Endothelial cell of umbilical vein (primary cell): ENCODE data around the gene ANGPTL2. TPM values are rescaled to one million over a fixed set of nuclear protein-coding genes. Genes with fewer than 3 reads are reported as not detected.

Experiments used
- BruUV-seq: library from RNA; stranded (reverse); fragments of 400-500 nt; replicated peaks from 2 replicates; lab custom pipeline; 2021; lab: Mats Ljungman, UMichigan
- CTCF ChIA-PET: fragments of 300-600, 350-600 bp; sonication (Branson Sonifier 250); formaldehyde crosslinking; loops from one replicate; lab custom pipeline; 2021; ENCODE audit warnings: antibody characterized with exemption, inconsistent platforms; lab: Charles Lee
- POLR2A ChIA-PET: fragments of 300-600, 350-600 bp; sonication (Branson Sonifier 250); formaldehyde crosslinking; loops from one replicate; lab custom pipeline; 2021; ENCODE audit warnings: antibody characterized with exemption, inconsistent platforms; lab: Charles Lee
- DNase-seq: peaks from one replicate; pipeline ENCODE4 v3.0.0-alpha.2; 2011; ENCODE audit warnings: low read depth, low spot score
- FAIRE-seq: peaks from 2 replicates; lab custom pipeline; 2011; peaks lifted over from hg19 to GRCh38; lab: Jason Lieb, UNC
- H2AFZ ChIP-seq: 2 replicates; pipeline ENCODE4 v1.6.0; 2012; ENCODE audit warnings: low read depth, low read length, control low read depth, inconsistent platforms
- H3K27ac ChIP-seq: 2 replicates; pipeline ENCODE4 v1.5.1; 2011; ENCODE audit warnings: low read depth, mild to moderate bottlenecking, control low read depth, low read length, moderate library complexity; ENCODE audit not compliant: insufficient read depth
- H3K27me3 ChIP-seq, 2 experiments: 2 replicates each; pipeline versions ENCODE4 v1.6.0 to v1.6.1; 2011; ENCODE audit warnings: low read length in 2 of 2, mixed read lengths in 1 of 2; ENCODE audit not compliant: control insufficient read depth in 2 of 2, insufficient read depth in 2 of 2
- H3K36me3 ChIP-seq, 2 experiments: 2 replicates in 1 of 2; 3 replicates in 1 of 2; pipeline ENCODE4 v1.5.1; 2011; ENCODE audit warnings: low read length in 2 of 2, mild to moderate bottlenecking in 1 of 2, moderate library complexity in 1 of 2; ENCODE audit not compliant: control insufficient read depth in 2 of 2, insufficient read depth in 2 of 2; ENCODE audit errors: extremely low read depth in 1 of 2
- H3K4me1 ChIP-seq: 3 replicates; pipeline ENCODE4 v1.5.1; 2011; ENCODE audit warnings: mild to moderate bottlenecking, low read length; ENCODE audit not compliant: control insufficient read depth, insufficient read depth; ENCODE audit errors: extremely low read depth
- H3K4me2 ChIP-seq: 2 replicates; pipeline ENCODE4 v1.6.1; 2011; ENCODE audit warnings: low read length, control low read depth, mixed read lengths; ENCODE audit not compliant: insufficient read depth
- H3K4me3 ChIP-seq, 3 experiments: fragments of 200-600 bp in 1 of 3; sonication (generic), shearing (Covaris generic) in 1 of 3; replicated peaks in 1 of 3; 2 replicates each; pipeline ENCODE4 v1.5.1; 2011 to 2016; ENCODE audit warnings: control low read depth in 3 of 3, low read length in 3 of 3, mild to moderate bottlenecking in 2 of 3, inconsistent platforms in 1 of 3, low read depth in 1 of 3, moderate library complexity in 1 of 3; ENCODE audit not compliant: insufficient read depth in 1 of 3
- H3K79me2 ChIP-seq: 2 replicates; pipeline ENCODE4 v1.6.0; 2012; ENCODE audit warnings: low read length, inconsistent platforms; ENCODE audit not compliant: control insufficient read depth, insufficient read depth
- H3K9ac ChIP-seq: replicated peaks from 2 replicates; pipeline ENCODE3; 2011; ENCODE audit warnings: low read length, control low read depth; ENCODE audit not compliant: insufficient read depth; ENCODE audit errors: extremely low read depth
- H3K9me1 ChIP-seq: replicated peaks from 3 replicates; pipeline ENCODE4 v1.6.0; 2011; ENCODE audit warnings: mild to moderate bottlenecking, low read length; ENCODE audit not compliant: control insufficient read depth, insufficient read depth; ENCODE audit errors: extremely low read depth
- H3K9me3 ChIP-seq: replicated peaks from 2 replicates; pipeline ENCODE4 v1.5.1; 2012; ENCODE audit warnings: low read length, inconsistent platforms; ENCODE audit not compliant: control insufficient read depth, insufficient read depth
- H4K20me1 ChIP-seq: replicated peaks from 2 replicates; pipeline ENCODE3; 2011; ENCODE audit warnings: mild to moderate bottlenecking, low read length; ENCODE audit not compliant: control insufficient read depth, insufficient read depth; ENCODE audit errors: extremely low read depth
- FOS ChIP-seq: IDR thresholded peaks from 2 replicates; pipeline ENCODE4 v1.6.1; 2011; ENCODE audit warnings: mild to moderate bottlenecking, low read length, moderate library complexity, borderline replicate concordance; ENCODE audit not compliant: insufficient read depth
- JUN ChIP-seq: IDR thresholded peaks from 2 replicates; pipeline ENCODE4 v1.6.1; 2011; ENCODE audit warnings: borderline replicate concordance, low read depth; ENCODE audit not compliant: insufficient read length, insufficient read depth
- MAX ChIP-seq: IDR thresholded peaks from 2 replicates; pipeline ENCODE4 v1.6.1; 2011; ENCODE audit not compliant: insufficient read depth, insufficient read length
- dilution Hi-C: fragments of 300-500 bp; cut with MboI; formaldehyde crosslinking; loops from one replicate; pipeline ENCODE4 v1.15.0; 2019; ENCODE audit warnings: low sequenced_read_pairs; ENCODE audit not compliant: extremely low pct_ligation_motif_present
- intact Hi-C: fragments of 100-400 bp; cut with micrococcal nuclease; formaldehyde crosslinking; loops from one replicate; pipeline ENCODE4 v1.10.0; 2022
- polyA plus RNA-seq, 4 experiments: library from polyadenylated mRNA; depleted of rRNA in 3 of 4; stranded (reverse) in 3 of 4; unstranded in 1 of 4; fragments of >200 nt; gene quantifications; 2 replicates each; pipeline versions ENCODE4 v1.2.1 to v1.2.3, GENCODE V29; 2011 to 2012; ENCODE audit warnings: missing spikeins in 1 of 4
- total RNA-seq: library from RNA; stranded (reverse); gene quantifications from 2 replicates; pipeline ENCODE4 v1.2.3, GENCODE V29; 2021

Gene ANGPTL2
- total and polyA plus RNA-seq, 2 donors (not counting 3 experiments of a cell fraction or from before 2014, with no cell fraction given): 15.1 to 24.5 TPM

GRCh38 chr9:127105805-127106465 lies 16.5 kb downstream of the ANGPTL2 start:
- Histone ChIP-seq H3K36me3 (peaks cover 0 to 6% of the 10 kb centered on the region in 2 experiments), H3K27me3 (no peaks in the 10 kb centered on the region), H3K9me3 (no peaks in the 10 kb centered on the region), H4K20me1 (no peaks in the 10 kb centered on the region), H3K9ac (no peak overlapping the region), H3K4me2 (no peak overlapping the region), H3K4me1 (no peaks in the 10 kb centered on the region), H3K27ac (no peak overlapping the region), H3K9me1 (no peaks in the 10 kb centered on the region), H3K79me2 (no peaks in the 10 kb centered on the region), H3K4me3 (no peak overlapping the region), H2AFZ (no peak overlapping the region)
- POLR2A ChIA-PET: no interaction called here
- no peak for FAIRE-seq
- intact Hi-C loops: no loop called here
- BruUV-seq: no TSS peak
- DNase-seq: no peak
- dilution Hi-C loops: no loop called here
- no peak for TF ChIP-seq JUN
- no peak for TF ChIP-seq MAX
- no peak for TF ChIP-seq FOS
- CTCF ChIA-PET: interaction anchor here (1.6 kb wide), 1 partner anchor 165 kb away, joined by 5 read pairs; no protein-coding TSS in a partner anchor

GRCh38 chr9:127104581-127105311 lies 17.7 kb downstream of the ANGPTL2 start:
- FAIRE-seq (no peak), DNase-seq (no peak)
- no peak for TF ChIP-seq MAX
- no peak for TF ChIP-seq JUN
- dilution Hi-C loops (no loop called here), intact Hi-C loops (no loop called here)
- Histone ChIP-seq H3K27ac (no peak overlapping the region), H2AFZ (no peak overlapping the region), H3K27me3 (no peaks in the 10 kb centered on the region), H3K9me1 (no peaks in the 10 kb centered on the region), H3K9me3 (no peaks in the 10 kb centered on the region), H4K20me1 (no peaks in the 10 kb centered on the region), H3K79me2 (no peaks in the 10 kb centered on the region), H3K36me3 (peaks cover 0 to 6% of the 10 kb centered on the region in 2 experiments), H3K9ac (no peak overlapping the region), H3K4me3 (no peak overlapping the region), H3K4me1 (no peaks in the 10 kb centered on the region), H3K4me2 (no peak overlapping the region)
- CTCF ChIA-PET: interaction anchor here (1.0 to 1.1 kb wide), 2 partner anchors 8 to 10 kb away, joined by 3 read pairs; no protein-coding TSS in a partner anchor
- BruUV-seq: no TSS peak
- POLR2A ChIA-PET: no interaction called here
